ENCODE measurements around the gene TRIM65. TPM values are rescaled to one million over a fixed set of nuclear protein-coding genes. Genes with fewer than 3 reads are reported as not detected.

TRIM65 gene
- total and polyA plus RNA-seq, 2 of the 13 experiments (the other 11 are each of a cell fraction or from before 2014, with no cell fraction given), result 10.3 to 22.4 TPM

DNA sequence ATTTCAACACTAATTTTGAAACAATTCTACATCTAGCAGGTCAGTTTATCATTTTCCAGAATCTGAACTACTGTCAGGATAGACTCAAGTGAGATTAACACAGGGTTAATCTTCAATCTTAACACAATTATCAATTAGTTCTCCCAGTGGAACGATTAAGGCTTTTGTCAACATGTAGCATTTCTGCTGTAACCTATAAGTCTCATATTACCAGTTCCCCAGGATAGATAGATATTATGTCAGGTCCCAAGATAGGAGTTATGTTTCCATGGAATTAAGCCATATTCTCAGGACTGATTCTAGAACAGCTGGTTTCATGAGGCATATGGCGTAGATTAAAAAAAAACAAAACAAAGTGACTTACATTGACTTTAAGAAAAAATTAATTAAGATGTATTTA, 48.5 kb upstream of the TRIM65 start:
- no peak overlapping the region for H3K9ac ChIP-seq (ENCODE audit: insufficient read depth, low read depth, low read length)
- no peak for FAIRE-seq
- no peak overlapping the region for H2AFZ ChIP-seq (ENCODE audit: low read length)
- no peak overlapping the region for H3K4me2 ChIP-seq (ENCODE audit: low read depth, low read length)
- intact Hi-C loops (cut with micrococcal nuclease; ENCODE audit: unreplicated experiment), result no loop called here
- H3K27me3 ChIP-seq (ENCODE audit: control insufficient read depth in 1 of 2, insufficient read depth in 2 of 2, low read length in 2 of 2), result no peaks in the 10 kb centered on the region; a peak in 1 of 5 replicates
- no peak for ATAC-seq
- H3K9me3 ChIP-seq (ENCODE audit: low read length), result no peaks in the 10 kb centered on the region
- H3K4me3 ChIP-seq (replicated peaks in 1 of 3; ENCODE audit: insufficient read depth in 1 of 3, low read depth in 2 of 3, low read length in 3 of 3), result no peak overlapping the region
- BruUV-seq (replicated peaks), result no TSS peak
- no peaks in the 10 kb centered on the region for H3K79me2 ChIP-seq (ENCODE audit: insufficient read depth, low read length)
- ChIA-PET POLR2A (interaction anchor here (2.1 kb wide), 1 partner anchor 40 kb away, joined by 4 read pairs; the partner anchor contains the start of gene MRPL38), CTCF (ENCODE audit: low intra/inter-chr PET ratio, low total read pairs) (no interaction called here)
- in situ Hi-C loops (cut with HindIII; ENCODE audit: extremely low pct_ligation_motif_present, low pct_unique_long_range_greater_than_20kb), result no loop called here
- DNase-seq (ENCODE audit: low spot score), result no peak
- peaks cover 15% of the 10 kb centered on the region for H3K4me1 ChIP-seq (ENCODE audit: insufficient read depth, low read length)
- peak; percentile 41; the same call in 1 of the 2 replicates for TF ChIP-seq PAF1 (CRISPR knock-in tag; IDR thresholded peaks at IDR 0.05)
- TF ChIP-seq ZNF652 (CRISPR knock-in tag; IDR thresholded peaks at IDR 0.05; ENCODE audit: borderline replicate concordance, low read depth), result 0 out of 2 replicates have a peak, but pooled peaks have one; percentile 20
- TF ChIP-seq KLF6 (CRISPR knock-in tag; IDR thresholded peaks at IDR 0.05), result no peak
- TF ChIP-seq ZNF10 (CRISPR knock-in tag; IDR thresholded peaks at IDR 0.05; ENCODE audit: borderline replicate concordance, low read depth), result no peak
- TF ChIP-seq KLF15 (CRISPR knock-in tag; IDR thresholded peaks at IDR 0.05; ENCODE audit: borderline replicate concordance), result no peak
- TF ChIP-seq ETV6 (CRISPR knock-in tag; conservative IDR thresholded peaks at IDR 0.05), result no peak
- no peak for TF ChIP-seq MNT (IDR thresholded peaks at IDR 0.05)
- TF ChIP-seq NPAS2 (CRISPR knock-in tag; IDR thresholded peaks at IDR 0.05; ENCODE audit: borderline replicate concordance), result no peak
- no peak for TF ChIP-seq ZFP82 (CRISPR knock-in tag; IDR thresholded peaks at IDR 0.05; ENCODE audit: borderline replicate concordance)
- H3K27ac ChIP-seq (ENCODE audit: extremely low read length, insufficient read depth, low read length), result no peak overlapping the region
- peaks cover 31 to 48% of the 10 kb centered on the region in 2 experiments for H3K36me3 ChIP-seq (replicated peaks in 1 of 2; ENCODE audit: control insufficient read depth in 1 of 2, insufficient read depth in 2 of 2, low read length in 2 of 2)
- no peaks in the 10 kb centered on the region for H4K20me1 ChIP-seq (ENCODE audit: insufficient read depth, low read length)
- WGBS (ENCODE audit: low lambda C conversion rate), result 89% methylated on average over 2 of the region's 2 CpGs

Data from HepG2 (cell line).